DOHH2 (cell line): ENCODE results near the gene MKLN1.

Source experiments
- H3F3A ChIP-seq: fragments of 200-600 bp; sonication (generic), shearing (Covaris generic); 2 replicates; pipeline ENCODE4 v1.6.0; 2016; ENCODE audit warnings: antibody characterized with exemption, mild to moderate bottlenecking; ENCODE audit not compliant: control insufficient read depth, insufficient read depth
- H3K27ac ChIP-seq: fragments of 200-600 bp; sonication (generic); 2 replicates; pipeline ENCODE4 v1.5.1; 2014; ENCODE audit warnings: low read depth, mild to moderate bottlenecking, low read length, moderate library complexity
- H3K27me3 ChIP-seq: fragments of 200-600 bp; sonication (generic); 2 replicates; pipeline ENCODE4 v1.6.1; 2014; ENCODE audit warnings: mild to moderate bottlenecking, low read length, mixed read lengths; ENCODE audit not compliant: control insufficient read depth
- H3K36me3 ChIP-seq: fragments of 200-600 bp; sonication (generic); 2 replicates; pipeline ENCODE4 v1.6.1; 2014; ENCODE audit warnings: mild to moderate bottlenecking, low read length, moderate library complexity, mixed read lengths; ENCODE audit not compliant: control insufficient read depth
- H3K4me1 ChIP-seq: fragments of 200-600 bp; sonication (generic); 2 replicates; pipeline ENCODE4 v1.6.1; 2014; ENCODE audit warnings: mild to moderate bottlenecking, low read length, mixed read lengths; ENCODE audit not compliant: control insufficient read depth
- H3K4me2 ChIP-seq: fragments of 200-600 bp; sonication (generic); 2 replicates; pipeline ENCODE4 v1.6.0; 2014; ENCODE audit warnings: mild to moderate bottlenecking, low read length, moderate library complexity
- H3K4me3 ChIP-seq: fragments of 200-600 bp; sonication (generic); 2 replicates; pipeline ENCODE4 v1.5.1; 2014; ENCODE audit warnings: mild to moderate bottlenecking, low read length, mixed read lengths
- H3K79me2 ChIP-seq: fragments of 200-600 bp; sonication (generic); 2 replicates; pipeline ENCODE4 v1.6.1; 2014; ENCODE audit warnings: mild to moderate bottlenecking, low read length, mixed read lengths; ENCODE audit not compliant: control insufficient read depth
- H3K9me2 ChIP-seq: fragments of 200-600 bp; sonication (generic); replicated peaks from 2 replicates; pipeline ENCODE4 v1.6.1; 2014; ENCODE audit warnings: mild to moderate bottlenecking, low read length, mixed read lengths; ENCODE audit not compliant: control insufficient read depth
- H3K9me3 ChIP-seq: fragments of 200-600 bp; sonication (generic); 2 replicates; pipeline ENCODE4 v1.6.1; 2014; ENCODE audit warnings: antibody characterized with exemption, low read length, mixed read lengths; ENCODE audit not compliant: control insufficient read depth, insufficient read depth
- H4K20me1 ChIP-seq: fragments of 200-600 bp; sonication (generic); 2 replicates; pipeline ENCODE4 v1.6.0; 2014; ENCODE audit warnings: low read depth, mild to moderate bottlenecking, antibody characterized with exemption, low read length, moderate library complexity; ENCODE audit not compliant: control insufficient read depth, insufficient read depth
- EZH2phosphoT487 ChIP-seq: fragments of 200-600 bp; sonication (generic); IDR thresholded peaks from 2 replicates; pipeline ENCODE4 v1.6.1; 2017; ENCODE audit warnings: borderline replicate concordance, mild to moderate bottlenecking, antibody characterized with exemption, low read length, moderate library complexity, mixed read lengths
- TF ChIP-seq, protein P1 (sequence below): fragments of 200-600 bp; sonication (generic); IDR thresholded peaks from one replicate; pipeline ENCODE4 v1.5.1; 2014; ENCODE audit warnings: antibody characterized with exemption, mild to moderate bottlenecking, low read depth, low read length; ENCODE audit not compliant: poor library complexity, severe bottlenecking

Gene MKLN1

DNA sequence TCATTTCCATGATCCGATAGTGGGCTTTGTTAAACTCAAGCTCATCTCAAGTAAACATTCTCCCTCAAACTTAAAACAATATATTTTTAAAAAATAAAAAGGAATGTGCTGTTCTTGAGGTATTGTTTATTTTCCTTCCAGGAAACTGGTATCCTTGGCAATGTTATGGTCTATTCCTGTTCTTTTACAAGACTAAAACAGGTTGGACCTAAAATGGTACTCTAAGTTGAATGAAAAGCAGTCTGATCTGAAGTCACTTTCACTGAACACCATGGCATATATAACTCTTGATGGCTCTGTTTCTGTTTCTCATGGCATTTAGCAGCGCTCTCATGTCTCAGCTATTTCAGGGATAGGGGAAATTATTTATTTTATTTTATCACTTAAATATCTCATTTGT, 158.7 kb downstream of the MKLN1 start:
- Histone ChIP-seq H3K27ac (no peak overlapping the region), H3K4me3 (no peak overlapping the region), H3K27me3 (no peaks in the 10 kb centered on the region), H3K9me2 (no peaks in the 10 kb centered on the region), H3K4me2 (no peak overlapping the region), H3K9me3 (no peaks in the 10 kb centered on the region), H3K4me1 (peaks cover 12% of the 10 kb centered on the region), H4K20me1 (no peaks in the 10 kb centered on the region), H3K79me2 (no peaks in the 10 kb centered on the region), H3K36me3 (peaks cover 8% of the 10 kb centered on the region; the same call in 1 of the 2 replicates), H3F3A (peaks cover 3% of the 10 kb centered on the region)
- no peak for TF ChIP-seq EZH2phosphoT487
- TF ChIP-seq, protein P1, sequence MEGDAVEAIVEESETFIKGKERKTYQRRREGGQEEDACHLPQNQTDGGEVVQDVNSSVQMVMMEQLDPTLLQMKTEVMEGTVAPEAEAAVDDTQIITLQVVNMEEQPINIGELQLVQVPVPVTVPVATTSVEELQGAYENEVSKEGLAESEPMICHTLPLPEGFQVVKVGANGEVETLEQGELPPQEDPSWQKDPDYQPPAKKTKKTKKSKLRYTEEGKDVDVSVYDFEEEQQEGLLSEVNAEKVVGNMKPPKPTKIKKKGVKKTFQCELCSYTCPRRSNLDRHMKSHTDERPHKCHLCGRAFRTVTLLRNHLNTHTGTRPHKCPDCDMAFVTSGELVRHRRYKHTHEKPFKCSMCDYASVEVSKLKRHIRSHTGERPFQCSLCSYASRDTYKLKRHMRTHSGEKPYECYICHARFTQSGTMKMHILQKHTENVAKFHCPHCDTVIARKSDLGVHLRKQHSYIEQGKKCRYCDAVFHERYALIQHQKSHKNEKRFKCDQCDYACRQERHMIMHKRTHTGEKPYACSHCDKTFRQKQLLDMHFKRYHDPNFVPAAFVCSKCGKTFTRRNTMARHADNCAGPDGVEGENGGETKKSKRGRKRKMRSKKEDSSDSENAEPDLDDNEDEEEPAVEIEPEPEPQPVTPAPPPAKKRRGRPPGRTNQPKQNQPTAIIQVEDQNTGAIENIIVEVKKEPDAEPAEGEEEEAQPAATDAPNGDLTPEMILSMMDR: no peak

DNA sequence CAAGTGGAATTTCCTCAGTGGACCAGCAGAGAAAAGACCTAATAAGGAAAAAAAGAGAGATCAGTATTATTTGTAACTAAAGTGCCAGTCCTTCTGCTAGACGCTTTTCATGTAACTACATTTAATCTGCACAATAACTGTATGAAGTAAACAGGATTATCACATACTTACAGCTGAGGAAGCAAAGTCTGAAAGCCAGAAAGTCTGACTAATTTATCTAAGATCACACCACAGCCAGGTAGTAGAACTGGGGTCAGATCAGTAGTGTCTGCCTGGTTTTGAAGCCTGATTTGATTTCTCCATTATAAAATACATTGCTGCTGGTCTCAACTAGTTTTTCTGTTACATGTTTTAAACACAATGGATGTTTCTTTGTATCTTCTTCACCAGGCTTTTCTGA, 159.5 kb downstream of the MKLN1 start:
- H3K9me2 ChIP-seq: no peaks in the 10 kb centered on the region

DNA sequence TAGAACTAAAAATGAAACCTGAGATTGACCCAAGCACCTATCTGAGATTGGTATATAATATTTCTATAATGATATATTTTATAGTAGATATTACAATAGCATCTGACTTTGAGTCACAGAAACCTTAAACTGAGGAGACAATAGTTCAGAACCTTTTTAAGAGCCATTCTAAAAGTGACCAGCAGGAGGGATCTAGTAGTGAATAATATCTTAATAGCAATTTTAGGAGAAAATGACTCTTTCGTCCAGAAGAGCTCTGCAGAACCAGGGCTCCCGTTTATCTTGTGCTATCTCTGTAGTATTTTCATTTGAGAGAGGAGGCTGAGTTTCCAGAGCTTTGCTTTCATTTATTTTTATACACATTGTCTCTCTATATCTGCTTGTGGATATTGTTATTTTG, 160.7 kb downstream of the MKLN1 start:
- Histone ChIP-seq H3K9me3 (no peaks in the 10 kb centered on the region), H3K9me2 (no peaks in the 10 kb centered on the region), H3F3A (peaks cover 2% of the 10 kb centered on the region), H3K36me3 (peaks cover 7% of the 10 kb centered on the region; the same call in 1 of the 2 replicates), H3K27me3 (no peaks in the 10 kb centered on the region), H4K20me1 (no peaks in the 10 kb centered on the region), H3K4me3 (no peak overlapping the region), H3K27ac (no peak overlapping the region), H3K79me2 (no peaks in the 10 kb centered on the region), H3K4me2 (no peak overlapping the region), H3K4me1 (no peaks in the 10 kb centered on the region)
- TF ChIP-seq, protein P1: peak; percentile 37
- no peak for TF ChIP-seq EZH2phosphoT487

More for the DNA sequence above, 159.5 kb downstream of the MKLN1 start:
- Histone ChIP-seq H4K20me1 (no peaks in the 10 kb centered on the region), H3K27me3 (no peaks in the 10 kb centered on the region), H3K4me3 (no peak overlapping the region), H3K9me3 (no peaks in the 10 kb centered on the region), H3K79me2 (no peaks in the 10 kb centered on the region), H3F3A (peaks cover 3% of the 10 kb centered on the region), H3K4me1 (peaks cover 7% of the 10 kb centered on the region), H3K27ac (no peak overlapping the region), H3K36me3 (peaks cover 8% of the 10 kb centered on the region; the same call in 1 of the 2 replicates), H3K4me2 (no peak overlapping the region)
- no peak for TF ChIP-seq EZH2phosphoT487
- TF ChIP-seq, protein P1: no peak
